Measurements from ENCODE around the gene MAD1L1.

Gene MAD1L1

GRCh38 chr7:1802899-1803298 lies 429.8 kb downstream of the MAD1L1 start:
- Histone ChIP-seq H4K20me1 (ENCODE audit: insufficient read depth, low read length) (no peaks in the 10 kb centered on the region), H3K4me3 (ENCODE audit: low read depth in 1 of 2, low read length in 2 of 2) (no peak overlapping the region), H3K9ac (ENCODE audit: low read depth, low read length) (no peak overlapping the region), H3K9me3 (ENCODE audit: insufficient read depth, low read length, severe bottlenecking) (no peaks in the 10 kb centered on the region), H2AFZ (ENCODE audit: low read depth, low read length) (no peak overlapping the region), H3K27ac (ENCODE audit: low read length) (no peak overlapping the region), H3K27me3 (ENCODE audit: insufficient read depth, low read length, poor library complexity) (no peaks in the 10 kb centered on the region), H3K4me1 (ENCODE audit: insufficient read depth, low read length) (peaks cover 3% of the 10 kb centered on the region; the same call in 1 of the 2 replicates), H3K36me3 (ENCODE audit: insufficient read depth, low read length) (no peaks in the 10 kb centered on the region), H3K4me2 (ENCODE audit: insufficient read depth, low read length) (no peak overlapping the region), H3K79me2 (ENCODE audit: insufficient read depth, low read length) (no peaks in the 10 kb centered on the region)
- no peak for DNase-seq
- no peak for TF ChIP-seq EZH2 (IDR thresholded peaks at IDR 0.05; ENCODE audit: borderline replicate concordance, low read depth, low read length, severe bottlenecking)
- TF ChIP-seq CTCF (IDR thresholded peaks at IDR 0.05; ENCODE audit: borderline replicate concordance, extremely low read depth, low read length, poor library complexity, severe bottlenecking): no peak
- ATAC-seq (ENCODE audit: insufficient read depth, low read depth): no peak

DNA sequence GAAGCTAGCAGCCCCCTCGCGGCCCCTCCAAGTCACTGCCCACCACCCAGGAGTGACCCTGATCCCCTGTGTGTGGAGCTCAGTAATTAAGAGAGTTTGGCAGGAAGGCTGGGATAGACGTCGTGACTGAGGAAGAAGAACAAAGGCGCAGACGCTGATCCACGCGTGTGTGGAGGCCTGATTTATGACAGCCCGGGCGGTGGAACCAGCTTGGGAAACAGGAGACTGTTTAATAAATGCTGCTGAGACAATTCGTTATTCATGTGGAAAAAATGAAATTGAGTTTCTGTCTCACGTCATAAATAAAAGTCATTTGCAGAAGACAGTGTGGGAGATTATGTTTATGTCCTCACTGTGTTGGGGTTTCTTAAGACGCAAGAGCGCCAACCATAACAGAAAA lies 431.8 kb downstream of the MAD1L1 start:
- Histone ChIP-seq H3K27ac (ENCODE audit: low read length) (no peak overlapping the region), H3K79me2 (ENCODE audit: insufficient read depth, low read length) (no peaks in the 10 kb centered on the region), H3K9me3 (ENCODE audit: insufficient read depth, low read length, severe bottlenecking) (no peaks in the 10 kb centered on the region), H3K36me3 (ENCODE audit: insufficient read depth, low read length) (no peaks in the 10 kb centered on the region), H2AFZ (ENCODE audit: low read depth, low read length) (no peak overlapping the region), H4K20me1 (ENCODE audit: insufficient read depth, low read length) (no peaks in the 10 kb centered on the region), H3K4me3 (ENCODE audit: low read depth in 1 of 2, low read length in 2 of 2) (no peak overlapping the region), H3K4me1 (ENCODE audit: insufficient read depth, low read length) (peaks cover 3% of the 10 kb centered on the region; the same call in 1 of the 2 replicates), H3K27me3 (ENCODE audit: insufficient read depth, low read length, poor library complexity) (no peaks in the 10 kb centered on the region), H3K9ac (ENCODE audit: low read depth, low read length) (no peak overlapping the region), H3K4me2 (ENCODE audit: insufficient read depth, low read length) (no peak overlapping the region)
- ATAC-seq (ENCODE audit: insufficient read depth, low read depth) (no peak), DNase-seq (no peak)
- TF ChIP-seq EZH2 (IDR thresholded peaks at IDR 0.05; ENCODE audit: borderline replicate concordance, low read depth, low read length, severe bottlenecking): no peak
- TF ChIP-seq CTCF (IDR thresholded peaks at IDR 0.05; ENCODE audit: borderline replicate concordance, extremely low read depth, low read length, poor library complexity, severe bottlenecking): no peak

DNA sequence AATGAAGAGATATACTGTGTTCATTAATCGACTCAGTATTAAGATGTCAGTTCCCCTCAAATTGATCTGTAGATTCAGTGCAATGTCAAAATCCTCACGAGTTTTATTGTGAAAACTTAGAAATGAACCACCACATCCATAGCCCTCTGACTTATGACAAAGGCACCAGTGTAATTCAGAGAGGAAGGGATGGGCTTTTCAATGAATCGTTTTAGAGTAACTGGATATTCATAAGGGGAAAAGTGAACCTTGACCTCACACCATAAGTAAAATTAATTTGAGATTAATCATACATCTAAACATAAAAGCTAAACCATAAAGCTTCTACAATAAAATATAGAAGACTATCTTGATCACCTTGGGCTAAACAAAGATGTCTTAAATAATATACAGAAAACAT lies 434.6 kb downstream of the MAD1L1 start:
- no peak for ATAC-seq (ENCODE audit: insufficient read depth, low read depth)
- TF ChIP-seq CTCF (IDR thresholded peaks at IDR 0.05; ENCODE audit: borderline replicate concordance, extremely low read depth, low read length, poor library complexity, severe bottlenecking) (no peak), EZH2 (IDR thresholded peaks at IDR 0.05; ENCODE audit: borderline replicate concordance, low read depth, low read length, severe bottlenecking) (no peak)

More for the DNA sequence above, 434.6 kb downstream of the MAD1L1 start:
- Histone ChIP-seq H3K4me1 (ENCODE audit: insufficient read depth, low read length) (peaks cover 3% of the 10 kb centered on the region; the same call in 1 of the 2 replicates), H3K4me3 (ENCODE audit: low read depth in 1 of 2, low read length in 2 of 2) (no peak overlapping the region), H4K20me1 (ENCODE audit: insufficient read depth, low read length) (no peaks in the 10 kb centered on the region), H3K4me2 (ENCODE audit: insufficient read depth, low read length) (no peak overlapping the region), H3K9ac (ENCODE audit: low read depth, low read length) (no peak overlapping the region), H3K27ac (ENCODE audit: low read length) (no peak overlapping the region), H3K27me3 (ENCODE audit: insufficient read depth, low read length, poor library complexity) (no peaks in the 10 kb centered on the region), H3K9me3 (ENCODE audit: insufficient read depth, low read length, severe bottlenecking) (peaks cover 22% of the 10 kb centered on the region), H3K79me2 (ENCODE audit: insufficient read depth, low read length) (no peaks in the 10 kb centered on the region), H2AFZ (ENCODE audit: low read depth, low read length) (no peak overlapping the region), H3K36me3 (ENCODE audit: insufficient read depth, low read length) (no peaks in the 10 kb centered on the region)
- DNase-seq: no peak

Measured in DND-41 (cell line).